Measurements from ENCODE around the gene TNRC18. TPM values are rescaled to one million over a fixed set of nuclear protein-coding genes. Genes with fewer than 3 reads are reported as not detected.

The TNRC18 gene
- total RNA-seq, 1 donor from 2014 or later: 91.8 TPM

DNA sequence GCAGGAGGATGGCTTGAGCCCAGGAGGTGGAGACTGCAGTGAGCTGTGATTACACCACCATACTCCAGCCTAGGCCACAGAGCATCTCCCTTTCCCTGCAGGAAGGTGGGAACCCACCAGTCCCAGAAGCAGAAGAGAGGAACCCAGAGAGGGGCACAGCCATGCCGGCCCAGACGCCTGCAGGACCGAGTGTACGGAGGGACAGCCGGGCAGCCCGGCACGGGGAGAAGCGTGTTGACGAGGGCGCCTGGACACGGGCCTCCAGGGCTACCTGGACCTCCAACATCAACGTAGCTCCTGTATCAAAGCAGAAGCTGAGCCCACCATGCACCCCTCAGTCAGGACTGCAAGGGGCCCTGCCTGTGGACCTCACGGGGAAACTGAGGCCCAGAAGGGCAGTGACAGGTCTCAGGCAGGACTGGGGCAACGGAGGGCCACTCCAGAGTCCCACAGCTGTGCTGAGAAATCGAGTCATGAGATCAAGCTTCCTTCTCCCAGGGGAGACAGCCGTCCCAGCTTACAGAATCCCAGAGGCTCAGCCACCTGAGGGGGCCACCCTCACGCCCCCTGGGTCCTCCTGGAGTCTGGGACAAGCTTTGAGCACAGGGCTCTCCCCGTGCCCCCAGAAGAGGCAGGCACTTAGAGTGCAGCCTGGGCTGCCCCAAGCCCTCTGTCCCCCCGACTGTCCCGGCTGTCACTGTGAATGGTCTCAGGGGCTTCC is 43.1 kb downstream of the TNRC18 start:
- H3K9me3 Mint-ChIP-seq (ENCODE audit: unreplicated experiment): no peaks in the 10 kb centered on the region
- peaks cover 9% of the 10 kb centered on the region for H3K36me3 Mint-ChIP-seq (ENCODE audit: low read depth, unreplicated experiment)
- H3K27me3 Mint-ChIP-seq (ENCODE audit: unreplicated experiment): peaks cover 9% of the 10 kb centered on the region
- TF ChIP-seq, protein P1, sequence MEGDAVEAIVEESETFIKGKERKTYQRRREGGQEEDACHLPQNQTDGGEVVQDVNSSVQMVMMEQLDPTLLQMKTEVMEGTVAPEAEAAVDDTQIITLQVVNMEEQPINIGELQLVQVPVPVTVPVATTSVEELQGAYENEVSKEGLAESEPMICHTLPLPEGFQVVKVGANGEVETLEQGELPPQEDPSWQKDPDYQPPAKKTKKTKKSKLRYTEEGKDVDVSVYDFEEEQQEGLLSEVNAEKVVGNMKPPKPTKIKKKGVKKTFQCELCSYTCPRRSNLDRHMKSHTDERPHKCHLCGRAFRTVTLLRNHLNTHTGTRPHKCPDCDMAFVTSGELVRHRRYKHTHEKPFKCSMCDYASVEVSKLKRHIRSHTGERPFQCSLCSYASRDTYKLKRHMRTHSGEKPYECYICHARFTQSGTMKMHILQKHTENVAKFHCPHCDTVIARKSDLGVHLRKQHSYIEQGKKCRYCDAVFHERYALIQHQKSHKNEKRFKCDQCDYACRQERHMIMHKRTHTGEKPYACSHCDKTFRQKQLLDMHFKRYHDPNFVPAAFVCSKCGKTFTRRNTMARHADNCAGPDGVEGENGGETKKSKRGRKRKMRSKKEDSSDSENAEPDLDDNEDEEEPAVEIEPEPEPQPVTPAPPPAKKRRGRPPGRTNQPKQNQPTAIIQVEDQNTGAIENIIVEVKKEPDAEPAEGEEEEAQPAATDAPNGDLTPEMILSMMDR (IDR thresholded peaks at IDR 0.05; ENCODE audit: unreplicated experiment): no peak
- H3K4me3 Mint-ChIP-seq (ENCODE audit: unreplicated experiment): no peak overlapping the region
- no peak overlapping the region for H3K27ac Mint-ChIP-seq (ENCODE audit: unreplicated experiment)
- DNase-seq (ENCODE audit: low spot score): no peak
- peaks cover 4% of the 10 kb centered on the region for H3K4me1 Mint-ChIP-seq (ENCODE audit: unreplicated experiment)

DNA sequence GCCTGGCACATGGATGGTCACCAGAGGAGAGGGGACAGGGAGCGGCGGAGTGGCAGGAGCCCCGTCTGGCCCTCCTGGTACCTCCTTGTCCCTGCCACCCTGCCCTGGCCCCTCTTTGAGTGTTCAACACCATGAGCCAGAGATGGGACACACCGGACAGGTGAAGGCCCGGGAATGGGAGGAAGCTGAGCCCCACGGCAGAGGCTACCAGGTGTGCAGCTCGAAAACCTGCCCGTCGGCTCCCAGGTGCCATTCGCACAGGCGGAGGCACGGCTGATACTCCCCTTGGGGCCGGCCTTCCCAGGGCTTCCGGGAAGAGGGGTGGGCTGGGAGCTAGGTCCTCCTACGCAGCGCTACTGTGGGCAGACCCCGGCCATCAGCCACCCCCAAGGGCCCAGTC is 44.1 kb downstream of the TNRC18 start:
- H3K27me3 Mint-ChIP-seq (ENCODE audit: unreplicated experiment): peaks cover 13% of the 10 kb centered on the region
- no peak overlapping the region for H3K27ac Mint-ChIP-seq (ENCODE audit: unreplicated experiment)
- DNase-seq (ENCODE audit: low spot score): no peak
- H3K4me3 Mint-ChIP-seq (ENCODE audit: unreplicated experiment): no peak overlapping the region
- H3K36me3 Mint-ChIP-seq (ENCODE audit: low read depth, unreplicated experiment): peaks cover 9% of the 10 kb centered on the region
- no peaks in the 10 kb centered on the region for H3K9me3 Mint-ChIP-seq (ENCODE audit: unreplicated experiment)
- peaks cover 4% of the 10 kb centered on the region for H3K4me1 Mint-ChIP-seq (ENCODE audit: unreplicated experiment)
- TF ChIP-seq, protein P1 (IDR thresholded peaks at IDR 0.05; ENCODE audit: unreplicated experiment): no peak

DNA sequence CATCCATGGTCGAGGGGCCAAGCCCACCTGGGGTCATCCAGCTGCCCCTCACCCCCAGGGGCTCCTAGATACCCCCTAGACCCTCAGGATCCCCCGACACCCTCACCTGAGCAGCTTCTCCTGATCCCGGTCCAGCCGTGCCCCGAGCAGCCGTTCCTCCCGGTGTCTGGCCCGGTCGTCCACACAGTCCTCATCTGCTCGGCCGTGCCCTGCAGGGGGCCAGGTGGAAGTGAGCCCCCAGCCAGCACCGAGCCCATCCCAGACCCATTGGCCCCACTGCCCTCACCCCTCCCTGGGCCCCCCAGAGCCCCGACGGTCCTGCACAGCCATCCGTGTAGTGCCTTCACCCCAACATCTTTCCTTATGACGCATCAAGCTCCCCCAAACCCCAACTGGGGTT is 45.8 kb downstream of the TNRC18 start:
- Mint-ChIP-seq H3K27ac (ENCODE audit: unreplicated experiment) (no peak overlapping the region), H3K4me1 (ENCODE audit: unreplicated experiment) (peaks cover 4% of the 10 kb centered on the region), H3K9me3 (ENCODE audit: unreplicated experiment) (no peaks in the 10 kb centered on the region), H3K27me3 (ENCODE audit: unreplicated experiment) (peaks cover 16% of the 10 kb centered on the region), H3K36me3 (ENCODE audit: low read depth, unreplicated experiment) (peaks cover 15% of the 10 kb centered on the region), H3K4me3 (ENCODE audit: unreplicated experiment) (no peak overlapping the region)
- TF ChIP-seq, protein P1 (IDR thresholded peaks at IDR 0.05; ENCODE audit: unreplicated experiment): no peak
- no peak for DNase-seq (ENCODE audit: low spot score)

DNA sequence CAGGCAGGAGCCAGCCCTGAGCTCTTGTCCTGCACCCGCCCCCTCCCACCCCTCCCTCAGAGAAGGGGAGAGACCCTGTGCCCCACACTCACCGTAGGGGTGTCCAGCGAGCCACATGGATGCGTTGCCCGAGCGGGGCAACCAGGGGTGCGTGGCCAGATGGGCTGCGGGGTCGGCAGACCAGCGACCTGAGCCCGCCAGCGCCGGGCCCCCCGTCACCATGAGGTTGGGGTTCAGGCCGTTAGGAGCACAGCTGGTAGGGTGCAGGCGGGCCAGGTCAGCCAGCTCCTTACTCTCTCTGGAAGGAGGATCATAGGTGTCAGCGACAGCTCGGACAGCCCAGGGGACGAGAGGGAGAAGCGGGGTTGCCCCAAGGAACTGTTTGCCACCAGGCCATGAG is 46.4 kb downstream of the TNRC18 start:
- DNase-seq (ENCODE audit: low spot score): no peak
- H3K36me3 Mint-ChIP-seq (ENCODE audit: low read depth, unreplicated experiment): peaks cover 15% of the 10 kb centered on the region
- H3K9me3 Mint-ChIP-seq (ENCODE audit: unreplicated experiment): no peaks in the 10 kb centered on the region
- H3K27me3 Mint-ChIP-seq (ENCODE audit: unreplicated experiment): peaks cover 16% of the 10 kb centered on the region
- H3K27ac Mint-ChIP-seq (ENCODE audit: unreplicated experiment): no peak overlapping the region
- TF ChIP-seq, protein P1 (IDR thresholded peaks at IDR 0.05; ENCODE audit: unreplicated experiment): no peak
- peaks cover 4% of the 10 kb centered on the region for H3K4me1 Mint-ChIP-seq (ENCODE audit: unreplicated experiment)
- no peak overlapping the region for H3K4me3 Mint-ChIP-seq (ENCODE audit: unreplicated experiment)

DNA sequence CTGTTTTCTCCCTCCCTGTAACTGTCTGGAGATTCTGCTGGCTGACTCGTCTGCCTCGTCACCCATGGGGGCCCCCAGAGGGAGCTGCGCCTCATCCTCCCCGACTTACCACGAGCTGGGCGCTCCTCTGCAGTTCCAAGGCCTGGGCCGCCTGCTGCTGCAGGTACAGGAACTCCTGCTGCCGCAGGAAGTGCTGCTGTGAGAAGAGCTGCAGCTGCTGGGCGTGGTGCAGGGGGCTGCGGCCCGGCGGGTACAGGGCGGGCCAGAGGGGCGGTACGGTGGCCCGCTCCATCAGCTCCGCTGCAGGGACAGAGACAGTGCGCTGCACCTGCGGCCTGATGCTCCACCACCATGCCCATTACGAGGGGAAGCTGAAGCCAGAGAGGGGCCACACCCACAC is 47.7 kb downstream of the TNRC18 start:
- H3K27me3 Mint-ChIP-seq (ENCODE audit: unreplicated experiment): peaks cover 12% of the 10 kb centered on the region
- no peak for DNase-seq (ENCODE audit: low spot score)
- H3K4me3 Mint-ChIP-seq (ENCODE audit: unreplicated experiment): no peak overlapping the region
- H3K27ac Mint-ChIP-seq (ENCODE audit: unreplicated experiment): no peak overlapping the region
- H3K4me1 Mint-ChIP-seq (ENCODE audit: unreplicated experiment): peaks cover 2% of the 10 kb centered on the region
- TF ChIP-seq, protein P1 (IDR thresholded peaks at IDR 0.05; ENCODE audit: unreplicated experiment): no peak
- no peaks in the 10 kb centered on the region for H3K9me3 Mint-ChIP-seq (ENCODE audit: unreplicated experiment)
- peaks cover 11% of the 10 kb centered on the region for H3K36me3 Mint-ChIP-seq (ENCODE audit: low read depth, unreplicated experiment)
